ENCODE measurements around the gene ZSCAN23. TPM values are rescaled to one million over a fixed set of nuclear protein-coding genes. Genes with fewer than 3 reads are reported as not detected.

Gene ZSCAN23
- total and polyA plus RNA-seq, 9 of the 15 experiments (the other 6 are each of a cell fraction or from before 2014, with no cell fraction given): 0.05 to 0.29 (median 0.21) TPM; not detected in 1

- no peak for TF ChIP-seq FOS (IDR thresholded peaks at IDR 0.05; ENCODE audit: extremely low read depth, insufficient read length)
- no peak for TF ChIP-seq ZNF324 (CRISPR knock-in tag; IDR thresholded peaks at IDR 0.05)
- TF ChIP-seq, protein P1, sequence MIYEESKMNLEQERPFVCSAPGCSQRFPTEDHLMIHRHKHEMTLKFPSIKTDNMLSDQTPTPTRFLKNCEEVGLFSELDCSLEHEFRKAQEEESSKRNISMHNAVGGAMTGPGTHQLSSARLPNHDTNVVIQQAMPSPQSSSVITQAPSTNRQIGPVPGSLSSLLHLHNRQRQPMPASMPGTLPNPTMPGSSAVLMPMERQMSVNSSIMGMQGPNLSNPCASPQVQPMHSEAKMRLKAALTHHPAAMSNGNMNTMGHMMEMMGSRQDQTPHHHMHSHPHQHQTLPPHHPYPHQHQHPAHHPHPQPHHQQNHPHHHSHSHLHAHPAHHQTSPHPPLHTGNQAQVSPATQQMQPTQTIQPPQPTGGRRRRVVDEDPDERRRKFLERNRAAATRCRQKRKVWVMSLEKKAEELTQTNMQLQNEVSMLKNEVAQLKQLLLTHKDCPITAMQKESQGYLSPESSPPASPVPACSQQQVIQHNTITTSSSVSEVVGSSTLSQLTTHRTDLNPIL (CRISPR knock-in tag; IDR thresholded peaks at IDR 0.05): no peak
- 0 out of 2 replicates have a peak, but pooled peaks have one; percentile 7 for TF ChIP-seq MTA2 (IDR thresholded peaks at IDR 0.05; ENCODE audit: low read depth)
- TF ChIP-seq THAP12 (CRISPR knock-in tag; IDR thresholded peaks at IDR 0.05): 0 out of 2 replicates have a peak, but pooled peaks have one; percentile 17
- TF ChIP-seq CHCHD3 (CRISPR knock-in tag; IDR thresholded peaks at IDR 0.05): no peak
- TF ChIP-seq NFE2L1 (tag; IDR thresholded peaks at IDR 0.05; ENCODE audit: borderline replicate concordance, low read depth): no peak
- no peak for TF ChIP-seq ELK1 (CRISPR knock-in tag; IDR thresholded peaks at IDR 0.05)
- no peak; the same call in 1 of the 2 replicates for TF ChIP-seq PHF21A (IDR thresholded peaks at IDR 0.05; ENCODE audit: borderline replicate concordance, low read depth)
- no peak for TF ChIP-seq HNRNPUL1 (IDR thresholded peaks at IDR 0.05; ENCODE audit: low read length)
- TF ChIP-seq SP2 (IDR thresholded peaks at IDR 0.05; ENCODE audit: extremely low read depth, low read depth, low read length, poor library complexity, severe bottlenecking): no peak
- no peak for TF ChIP-seq ZNF408 (CRISPR knock-in tag; IDR thresholded peaks at IDR 0.05; ENCODE audit: low read depth)
- TF ChIP-seq, protein P2, sequence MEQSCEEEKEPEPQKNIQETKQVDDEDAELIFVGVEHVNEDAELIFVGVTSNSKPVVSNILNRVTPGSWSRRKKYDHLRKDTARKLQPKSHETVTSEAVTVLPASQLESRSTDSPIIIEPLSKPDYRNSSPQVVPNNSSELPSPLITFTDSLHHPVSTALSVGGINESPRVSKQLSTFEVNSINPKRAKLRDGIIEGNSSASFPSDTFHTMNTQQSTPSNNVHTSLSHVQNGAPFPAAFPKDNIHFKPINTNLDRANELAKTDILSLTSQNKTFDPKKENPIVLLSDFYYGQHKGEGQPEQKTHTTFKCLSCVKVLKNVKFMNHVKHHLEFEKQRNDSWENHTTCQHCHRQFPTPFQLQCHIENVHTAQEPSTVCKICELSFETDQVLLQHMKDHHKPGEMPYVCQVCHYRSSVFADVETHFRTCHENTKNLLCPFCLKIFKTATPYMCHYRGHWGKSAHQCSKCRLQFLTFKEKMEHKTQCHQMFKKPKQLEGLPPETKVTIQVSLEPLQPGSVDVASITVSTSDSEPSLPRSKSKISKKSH (CRISPR knock-in tag; IDR thresholded peaks at IDR 0.05): no peak
- TF ChIP-seq ZNF586 (CRISPR knock-in tag; conservative IDR thresholded peaks at IDR 0.05): no peak
- TF ChIP-seq NFXL1 (CRISPR knock-in tag; IDR thresholded peaks at IDR 0.05): no peak
- TF ChIP-seq ZZZ3 (IDR thresholded peaks at IDR 0.05): no peak
- no peak for TF ChIP-seq RBM25 (IDR thresholded peaks at IDR 0.05; ENCODE audit: low read depth, low read length, severe bottlenecking)
- TF ChIP-seq HDAC3 (IDR thresholded peaks at IDR 0.05; ENCODE audit: borderline replicate concordance, partially characterized antibody): no peak
- TF ChIP-seq SOX6 (IDR thresholded peaks at IDR 0.05): peak; percentile 39
- TF ChIP-seq TCF3 (CRISPR knock-in tag; IDR thresholded peaks at IDR 0.05): no peak; the same call in 1 of the 2 replicates
- TF ChIP-seq TFAM (CRISPR knock-in tag; conservative IDR thresholded peaks at IDR 0.05): no peak
- TF ChIP-seq ASH1L (IDR thresholded peaks at IDR 0.05; ENCODE audit: borderline replicate concordance, low read depth, partially characterized antibody): no peak
Measured at GRCh38 chr6:28489366-28490204, 46.3 kb upstream of the ZSCAN23 start (continued).
